ENCODE measurements around the gene RNF26.
A peak's percentile ranks its signal among the peaks of the same experiment; 100 is the strongest.

RNF26 gene

DNA sequence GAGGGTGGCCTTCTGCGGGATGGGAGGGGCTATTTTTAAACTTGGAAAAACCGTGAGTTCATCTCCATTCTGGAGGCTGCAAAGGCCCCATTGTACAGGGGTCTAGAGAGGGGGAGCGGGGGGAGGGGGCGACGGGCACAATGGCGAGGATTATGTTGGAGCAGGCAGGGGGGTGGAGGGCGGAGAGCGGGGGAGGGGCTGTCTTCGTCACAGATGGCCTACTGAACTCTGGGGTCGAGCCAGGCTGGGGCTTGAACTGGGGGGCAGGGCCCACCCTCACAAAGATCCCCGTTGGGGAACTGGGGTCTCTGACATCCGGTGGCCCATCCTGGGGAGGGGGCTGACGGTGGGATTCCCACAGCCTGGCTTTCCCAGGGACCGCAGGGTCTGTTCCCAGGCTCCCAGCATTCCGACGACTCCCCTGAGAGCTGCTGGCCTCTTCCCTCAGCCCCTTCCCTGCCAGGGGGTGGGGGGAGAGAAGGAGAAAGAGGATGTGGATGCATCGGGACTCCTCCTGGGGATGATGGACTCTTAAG is 14.0 kb upstream of the RNF26 start:
- TF ChIP-seq POLR2A (IDR thresholded peaks at IDR 0.05; ENCODE audit: extremely low read depth, insufficient read length) = no peak
- TF ChIP-seq, protein P1, sequence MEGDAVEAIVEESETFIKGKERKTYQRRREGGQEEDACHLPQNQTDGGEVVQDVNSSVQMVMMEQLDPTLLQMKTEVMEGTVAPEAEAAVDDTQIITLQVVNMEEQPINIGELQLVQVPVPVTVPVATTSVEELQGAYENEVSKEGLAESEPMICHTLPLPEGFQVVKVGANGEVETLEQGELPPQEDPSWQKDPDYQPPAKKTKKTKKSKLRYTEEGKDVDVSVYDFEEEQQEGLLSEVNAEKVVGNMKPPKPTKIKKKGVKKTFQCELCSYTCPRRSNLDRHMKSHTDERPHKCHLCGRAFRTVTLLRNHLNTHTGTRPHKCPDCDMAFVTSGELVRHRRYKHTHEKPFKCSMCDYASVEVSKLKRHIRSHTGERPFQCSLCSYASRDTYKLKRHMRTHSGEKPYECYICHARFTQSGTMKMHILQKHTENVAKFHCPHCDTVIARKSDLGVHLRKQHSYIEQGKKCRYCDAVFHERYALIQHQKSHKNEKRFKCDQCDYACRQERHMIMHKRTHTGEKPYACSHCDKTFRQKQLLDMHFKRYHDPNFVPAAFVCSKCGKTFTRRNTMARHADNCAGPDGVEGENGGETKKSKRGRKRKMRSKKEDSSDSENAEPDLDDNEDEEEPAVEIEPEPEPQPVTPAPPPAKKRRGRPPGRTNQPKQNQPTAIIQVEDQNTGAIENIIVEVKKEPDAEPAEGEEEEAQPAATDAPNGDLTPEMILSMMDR (IDR thresholded peaks at IDR 0.05; ENCODE audit: low read depth, low read length) = no peak
- TF ChIP-seq, protein P2, sequence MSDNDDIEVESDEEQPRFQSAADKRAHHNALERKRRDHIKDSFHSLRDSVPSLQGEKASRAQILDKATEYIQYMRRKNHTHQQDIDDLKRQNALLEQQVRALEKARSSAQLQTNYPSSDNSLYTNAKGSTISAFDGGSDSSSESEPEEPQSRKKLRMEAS (IDR thresholded peaks at IDR 0.05; ENCODE audit: low read depth, low read length) = no peak
- no peak overlapping the region for H3K4me3 ChIP-seq (ENCODE audit: low read depth, low read length)
- peak; percentile 14 for DNase-seq (ENCODE audit: low read depth)

DNA sequence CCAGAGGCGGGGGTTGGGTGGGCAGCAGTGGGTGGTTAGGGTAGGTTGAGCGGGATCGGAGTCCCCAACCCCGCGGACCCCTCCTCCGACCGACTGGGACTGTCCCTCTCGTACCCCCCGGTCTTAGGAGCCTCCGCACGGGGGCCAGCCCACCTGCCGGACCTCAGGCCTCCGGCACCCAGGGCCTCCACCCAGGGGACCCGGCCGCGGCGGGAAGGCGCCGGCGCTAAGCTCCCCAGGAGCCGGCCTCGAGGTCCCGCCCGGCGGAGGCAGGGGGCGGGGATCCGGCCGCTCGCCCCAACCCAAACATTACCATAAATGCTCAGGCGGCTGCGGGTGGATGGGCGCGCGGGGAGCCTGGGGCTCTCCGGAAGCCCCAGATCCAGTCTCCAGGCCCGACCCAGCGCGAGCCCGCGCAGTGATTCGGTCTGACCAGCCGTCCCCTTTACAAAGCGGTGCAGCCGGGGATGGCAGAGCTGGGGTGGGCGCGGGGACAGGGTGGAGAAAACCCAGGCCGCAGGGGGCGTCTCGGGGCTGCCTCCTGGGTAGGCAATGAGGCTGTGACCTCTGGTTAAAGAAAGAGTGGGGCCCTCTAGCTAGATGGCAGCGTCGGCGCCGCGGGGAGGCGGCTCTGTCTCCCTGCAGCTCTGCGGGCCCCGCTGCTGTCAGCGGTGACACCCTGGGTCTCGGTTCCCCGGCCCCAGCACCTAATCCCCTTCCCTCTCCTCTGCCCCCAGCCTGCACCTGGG is 13.4 kb upstream of the RNF26 start:
- peak; percentile 70 for DNase-seq (ENCODE audit: low read depth)
- peak overlapping the region; percentile 40 for H3K4me3 ChIP-seq (ENCODE audit: low read depth, low read length)
- TF ChIP-seq, protein P2 (IDR thresholded peaks at IDR 0.05; ENCODE audit: low read depth, low read length) = no peak
- peak; percentile 51 for TF ChIP-seq POLR2A (IDR thresholded peaks at IDR 0.05; ENCODE audit: extremely low read depth, insufficient read length)

DNA sequence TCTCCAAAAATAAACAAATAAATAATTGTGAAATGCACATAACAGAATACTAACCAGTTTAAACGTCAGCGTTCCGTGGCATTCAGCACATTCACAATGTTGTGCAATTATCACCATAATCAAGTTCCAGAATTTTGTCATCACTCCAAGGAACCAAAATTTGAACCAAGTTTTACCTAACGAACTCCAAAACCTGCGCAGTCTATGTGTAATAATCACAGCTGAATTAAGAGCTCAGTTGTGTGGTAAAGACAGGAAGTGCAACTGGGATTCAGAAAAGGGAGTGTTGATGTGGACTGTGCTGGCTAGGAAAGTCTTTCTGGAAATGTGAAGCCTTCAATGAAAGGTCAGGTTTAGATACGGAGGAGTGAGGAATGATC is 12.0 kb upstream of the RNF26 start:
- no peak overlapping the region for H3K4me3 ChIP-seq (ENCODE audit: low read depth, low read length)
- TF ChIP-seq POLR2A (IDR thresholded peaks at IDR 0.05; ENCODE audit: extremely low read depth, insufficient read length) (no peak), MYC (IDR thresholded peaks at IDR 0.05; ENCODE audit: low read depth, low read length) (no peak)
- TF ChIP-seq, protein P1 (IDR thresholded peaks at IDR 0.05; ENCODE audit: low read depth, low read length) = peak; percentile 7
- TF ChIP-seq, protein P2 (IDR thresholded peaks at IDR 0.05; ENCODE audit: low read depth, low read length) = no peak
- DNase-seq (ENCODE audit: low read depth) = peak; percentile 37

DNA sequence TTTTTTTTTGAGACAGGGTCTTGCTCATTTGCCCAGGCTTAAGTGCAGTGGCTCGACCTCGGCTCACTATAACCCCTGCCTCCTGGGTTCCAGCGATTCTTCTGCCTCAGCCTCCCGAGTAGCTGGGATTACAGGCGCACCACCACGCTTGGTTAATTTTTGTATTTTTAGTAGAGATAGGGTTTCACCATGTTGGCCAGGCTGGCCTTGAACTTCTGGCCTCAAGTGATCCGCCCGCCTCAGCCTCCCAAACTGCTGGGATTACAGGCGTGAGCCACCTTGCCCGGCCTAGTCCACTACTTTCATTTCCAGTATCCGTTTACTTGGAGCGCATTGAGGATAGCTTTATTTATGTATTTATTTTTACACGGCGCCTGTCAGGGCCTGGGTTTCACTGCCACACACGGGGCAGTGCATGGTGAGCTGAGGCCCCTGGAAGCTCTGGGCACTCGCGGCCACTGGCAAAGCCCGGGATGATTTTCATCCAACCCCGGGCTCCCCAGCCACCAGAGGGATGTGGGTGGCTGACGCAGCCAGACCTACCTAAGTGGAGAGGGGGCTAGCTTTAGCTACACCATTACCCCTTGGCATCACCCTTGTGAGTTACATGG is 11.3 kb upstream of the RNF26 start:
- DNase-seq (ENCODE audit: low read depth) = no peak
- H3K4me3 ChIP-seq (ENCODE audit: low read depth, low read length) = no peak overlapping the region
- TF ChIP-seq, protein P1 (IDR thresholded peaks at IDR 0.05; ENCODE audit: low read depth, low read length) = no peak
- TF ChIP-seq MYC (IDR thresholded peaks at IDR 0.05; ENCODE audit: low read depth, low read length) (no peak), POLR2A (IDR thresholded peaks at IDR 0.05; ENCODE audit: extremely low read depth, insufficient read length) (no peak)
- TF ChIP-seq, protein P2 (IDR thresholded peaks at IDR 0.05; ENCODE audit: low read depth, low read length) = no peak

DNA sequence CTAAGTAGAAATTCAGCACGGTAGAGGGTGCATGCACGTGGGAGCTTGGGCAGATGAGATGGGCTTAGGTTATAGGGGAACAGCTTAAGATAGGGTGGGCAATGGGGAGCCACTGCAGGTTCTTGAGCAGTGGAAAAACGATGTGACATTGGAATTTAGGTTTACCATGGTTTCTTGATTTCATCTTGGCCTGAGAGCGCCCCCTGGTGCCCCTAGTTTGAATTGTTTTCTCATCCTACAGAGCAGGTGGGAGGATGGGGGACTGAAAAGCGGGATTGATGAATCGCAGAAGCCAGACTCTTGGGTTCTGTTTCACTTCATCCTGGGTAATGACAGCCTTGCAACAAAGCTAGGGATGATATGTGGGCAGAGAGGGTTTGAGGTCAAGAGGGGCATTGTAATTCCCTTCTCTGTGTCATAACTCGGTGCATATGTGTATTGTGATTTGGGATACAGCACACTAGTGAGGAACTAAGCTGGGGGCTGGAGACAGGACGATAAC is 10.7 kb upstream of the RNF26 start:
- TF ChIP-seq MYC (IDR thresholded peaks at IDR 0.05; ENCODE audit: low read depth, low read length) = peak; percentile 48; the same call in 1 of the 2 replicates
- TF ChIP-seq, protein P1 (IDR thresholded peaks at IDR 0.05; ENCODE audit: low read depth, low read length) = peak; percentile 75
- TF ChIP-seq, protein P2 (IDR thresholded peaks at IDR 0.05; ENCODE audit: low read depth, low read length) = peak; percentile 54
- no peak for TF ChIP-seq POLR2A (IDR thresholded peaks at IDR 0.05; ENCODE audit: extremely low read depth, insufficient read length)
- peak; percentile 79 for DNase-seq (ENCODE audit: low read depth)
- H3K4me3 ChIP-seq (ENCODE audit: low read depth, low read length) = no peak overlapping the region

DNA sequence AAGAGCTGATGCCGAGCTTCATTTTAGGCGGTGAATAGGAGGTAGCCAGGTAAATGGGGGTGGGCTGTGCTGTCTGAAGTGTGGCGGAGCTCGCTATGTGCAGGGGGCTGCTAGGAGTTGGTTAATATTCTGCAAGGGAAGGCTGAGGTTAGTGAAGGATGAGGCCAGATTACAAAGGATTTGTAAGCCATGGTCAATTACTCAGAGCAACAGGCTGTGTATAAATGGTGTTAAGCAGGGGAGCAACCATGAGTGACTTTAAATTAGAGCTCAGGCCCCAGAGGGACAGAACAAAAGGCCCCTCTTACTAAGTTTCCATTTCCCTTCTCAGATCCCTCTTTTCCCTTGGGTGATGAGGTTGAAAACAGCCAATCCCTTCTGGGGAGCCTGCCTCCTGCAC is 10.1 kb upstream of the RNF26 start:
- H3K4me3 ChIP-seq (ENCODE audit: low read depth, low read length) = no peak overlapping the region
- no peak for DNase-seq (ENCODE audit: low read depth)
- TF ChIP-seq POLR2A (IDR thresholded peaks at IDR 0.05; ENCODE audit: extremely low read depth, insufficient read length) (no peak), MYC (IDR thresholded peaks at IDR 0.05; ENCODE audit: low read depth, low read length) (no peak)
- TF ChIP-seq, protein P2 (IDR thresholded peaks at IDR 0.05; ENCODE audit: low read depth, low read length) = no peak
- TF ChIP-seq, protein P1 (IDR thresholded peaks at IDR 0.05; ENCODE audit: low read depth, low read length) = no peak

All from NB4 (cell line).